ENCODE measurements around the gene ABCC3.

GRCh38 chr17:50612281-50612680, 22.4 kb upstream of the ABCC3 start:
- TF ChIP-seq CTCF (IDR thresholded peaks at IDR 0.05) (no peak), POLR2A (IDR thresholded peaks at IDR 0.05) (no peak)

All from lower leg skin (tissue), 3 donors.